GM23338 (cell line): Measurements from ENCODE around the gene ACSM2A. TPM values are rescaled to one million over a fixed set of nuclear protein-coding genes. Genes with fewer than 3 reads are reported as not detected.

Experiments used
- ATAC-seq: fragments of 200-7000 bp; cut with Tn5 transposase; 3 replicates; pipeline ENCODE4 v1.9.1; 2020
- DNase-seq: peaks from one replicate; pipeline ENCODE4 v3.0.0-alpha.2; 2015; ENCODE audit warnings: low spot score
- H2AFZ ChIP-seq: fragments of 200-600 bp; sonication (generic); 2 replicates; pipeline ENCODE4 v1.8.0; 2016; ENCODE audit warnings: antibody characterized with exemption, mild to moderate bottlenecking, moderate library complexity
- H3F3A ChIP-seq: fragments of 200-600 bp; sonication (generic); replicated peaks from 2 replicates; pipeline ENCODE4 v1.8.0; 2017; ENCODE audit warnings: antibody characterized with exemption, mixed run types, low read depth
- H3K27ac ChIP-seq: fragments of 200-600 bp; sonication (generic); 2 replicates; pipeline ENCODE4 v1.6.1; 2016; ENCODE audit warnings: low read depth
- H3K27me3 ChIP-seq: fragments of 200-600 bp; sonication (generic); 2 replicates; pipeline ENCODE4 v1.8.0; 2016; ENCODE audit warnings: mild to moderate bottlenecking, mixed run types, moderate library complexity; ENCODE audit not compliant: insufficient read depth
- H3K36me3 ChIP-seq: fragments of 200-600 bp; sonication (generic); 2 replicates; pipeline ENCODE4 v1.8.0; 2016; ENCODE audit warnings: mild to moderate bottlenecking; ENCODE audit not compliant: insufficient read depth
- H3K4me1 ChIP-seq: fragments of 200-600 bp; sonication (generic); 2 replicates; pipeline ENCODE4 v1.8.0; 2016; ENCODE audit warnings: mild to moderate bottlenecking, moderate library complexity; ENCODE audit not compliant: insufficient read depth
- H3K4me2 ChIP-seq: fragments of 200-600 bp; sonication (generic); 2 replicates; pipeline ENCODE4 v1.7.1; 2017; ENCODE audit warnings: mixed run types
- H3K4me3 ChIP-seq: fragments of 200-600 bp; sonication (generic); 2 replicates; pipeline ENCODE4 v1.6.1; 2016; ENCODE audit warnings: mixed run types
- H3K79me2 ChIP-seq: fragments of 200-600 bp; sonication (generic); replicated peaks from 2 replicates; pipeline ENCODE4 v1.8.0; 2017; ENCODE audit warnings: mild to moderate bottlenecking; ENCODE audit not compliant: insufficient read depth
- H3K9me2 ChIP-seq: fragments of 200-600 bp; sonication (generic); 2 replicates; pipeline ENCODE4 v1.8.0; 2017; ENCODE audit not compliant: insufficient read depth
- H4K20me1 ChIP-seq: fragments of 200-600 bp; sonication (generic); replicated peaks from 2 replicates; pipeline ENCODE4 v1.8.0; 2017; ENCODE audit warnings: mild to moderate bottlenecking; ENCODE audit not compliant: insufficient read depth
- H3K27ac Mint-ChIP-seq: 2 replicates; pipeline ENCODE4 v1.8.0; 2020; ENCODE audit warnings: inconsistent platforms, mild to moderate bottlenecking, moderate library complexity, mixed read lengths
- H3K27me3 Mint-ChIP-seq: 3 replicates; pipeline ENCODE4 v1.8.0; 2022; ENCODE audit warnings: low read depth, mild to moderate bottlenecking, moderate library complexity, mixed read lengths, inconsistent platforms; ENCODE audit not compliant: insufficient read depth, poor library complexity
- H3K36me3 Mint-ChIP-seq: 3 replicates; pipeline ENCODE4 v1.8.0; 2021; ENCODE audit warnings: low read depth, mild to moderate bottlenecking, inconsistent platforms, moderate library complexity, mixed read lengths
- H3K4me1 Mint-ChIP-seq: 3 replicates; pipeline ENCODE4 v1.8.0; 2020; ENCODE audit warnings: mild to moderate bottlenecking, inconsistent platforms, mixed read lengths
- H3K4me3 Mint-ChIP-seq: 3 replicates; pipeline ENCODE4 v1.8.0; 2021; ENCODE audit warnings: moderate library complexity, mild to moderate bottlenecking, inconsistent platforms, mixed read lengths
- H3K9me3 Mint-ChIP-seq: 3 replicates; pipeline ENCODE4 v1.8.0; 2020; ENCODE audit warnings: moderate library complexity, mild to moderate bottlenecking, inconsistent platforms, mixed read lengths
- CREB1 ChIP-seq: fragments of 250-450 bp; sonication (Bioruptor Pico); IDR thresholded peaks from 2 replicates; pipeline ENCODE4 v1.5.0; 2020; ENCODE audit warnings: low read depth, mild to moderate bottlenecking, moderate library complexity
- EZH2 ChIP-seq: fragments of 200-600 bp; sonication (generic); IDR thresholded peaks from one replicate; pipeline ENCODE4 v1.8.0; 2017; ENCODE audit warnings: antibody characterized with exemption, mild to moderate bottlenecking, low read depth; ENCODE audit not compliant: unreplicated experiment
- EZH2phosphoT487 ChIP-seq: fragments of 200-600 bp; sonication (generic); IDR thresholded peaks from one replicate; pipeline ENCODE4 v1.8.1; 2018; ENCODE audit warnings: antibody characterized with exemption; ENCODE audit not compliant: unreplicated experiment
- JUNB ChIP-seq: IDR thresholded peaks from one replicate; pipeline ENCODE4 v1.6.1; 2016; ENCODE audit warnings: antibody characterized with exemption; ENCODE audit not compliant: unreplicated experiment
- NANOG ChIP-seq: IDR thresholded peaks from 2 replicates; pipeline ENCODE4 v1.6.1; 2016; ENCODE audit warnings: antibody characterized with exemption, borderline replicate concordance
- POLR2AphosphoS5 ChIP-seq: IDR thresholded peaks from 2 replicates; pipeline ENCODE4 v1.6.1; 2016; ENCODE audit warnings: antibody characterized with exemption, low read depth
- REST ChIP-seq: IDR thresholded peaks from one replicate; pipeline ENCODE4 v1.6.1; 2018; ENCODE audit warnings: antibody characterized with exemption; ENCODE audit not compliant: unreplicated experiment
- STAT1 ChIP-seq: IDR thresholded peaks from one replicate; pipeline ENCODE4 v1.6.1; 2016; ENCODE audit warnings: antibody characterized with exemption; ENCODE audit not compliant: unreplicated experiment
- ZNF114 ChIP-seq: fragments of 250-450 bp; sonication (Bioruptor Pico); IDR thresholded peaks from 2 replicates; pipeline ENCODE4 v1.5.0; 2020; ENCODE audit warnings: mild to moderate bottlenecking, moderate library complexity
- ZNF331 ChIP-seq: fragments of 250-450 bp; sonication (Bioruptor Pico); IDR thresholded peaks from 2 replicates; pipeline ENCODE4 v1.5.0; 2020; ENCODE audit warnings: low read depth, mild to moderate bottlenecking, moderate library complexity
- ZNF462 ChIP-seq: fragments of 250-450 bp; sonication (Bioruptor Pico); IDR thresholded peaks from 2 replicates; pipeline ENCODE4 v1.5.0; 2020; ENCODE audit warnings: mild to moderate bottlenecking, moderate library complexity
- polyA plus RNA-seq: library from polyadenylated mRNA; unstranded; fragments of >200 nt; fragmentation: Nextera tagmentation; extraction: Ambion mirVana; gene quantifications from 2 replicates; pipeline ENCODE4 v1.2.1, GENCODE V29; 2016
- total RNA-seq: library from RNA; depleted of rRNA; stranded (reverse); fragments of >200 nt; shearing (Covaris generic); gene quantifications from 2 replicates; pipeline ENCODE4 v1.2.3, GENCODE V29; 2014

ACSM2A gene
- total and polyA plus RNA-seq, 2 experiments from 2014 or later: not detected

GRCh38 chr16:20519231-20519630 is 67.9 kb downstream of the ACSM2A start:
- Histone ChIP-seq H3K9me2 (peaks cover 26% of the 10 kb centered on the region), H2AFZ (no peak overlapping the region), H3K4me3 (no peak overlapping the region), H3K27me3 (no peaks in the 10 kb centered on the region), H3F3A (no peaks in the 10 kb centered on the region), H3K27ac (no peak overlapping the region), H3K4me1 (no peaks in the 10 kb centered on the region), H3K4me2 (no peak overlapping the region), H3K79me2 (no peaks in the 10 kb centered on the region), H4K20me1 (no peaks in the 10 kb centered on the region), H3K36me3 (no peaks in the 10 kb centered on the region)
- no peaks in the 10 kb centered on the region for H3K4me1 Mint-ChIP-seq
- H3K27ac Mint-ChIP-seq: no peak overlapping the region
- no peak for ATAC-seq
- H3K4me3 Mint-ChIP-seq: no peak overlapping the region
- H3K36me3 Mint-ChIP-seq: no peaks in the 10 kb centered on the region
- peaks cover 36% of the 10 kb centered on the region for H3K9me3 Mint-ChIP-seq
- no peak for DNase-seq
- H3K27me3 Mint-ChIP-seq: no peaks in the 10 kb centered on the region
- TF ChIP-seq ZNF114 (CRISPR knock-in tag) (no peak), REST (no peak), NANOG (no peak), ZNF462 (no peak), CREB1 (CRISPR knock-in tag) (no peak), POLR2AphosphoS5 (no peak), JUNB (no peak), STAT1 (no peak), ZNF331 (no peak), EZH2 (no peak), EZH2phosphoT487 (no peak)
